NCI-H1436 treated with DMSO at 0.1 percent for 48 hours (cell line): ENCODE data around the gene ABHD17B.
"Not testable (repeated sequence)": the region's sequence is repeated elsewhere in the genome, so short reads cannot be mapped to it uniquely, and the experiment has no call there.

Experiments used
- DNase-seq: peaks from one replicate; lab custom pipeline; 2025; lab: John Stamatoyannopoulos, UW

Gene ABHD17B

DNA sequence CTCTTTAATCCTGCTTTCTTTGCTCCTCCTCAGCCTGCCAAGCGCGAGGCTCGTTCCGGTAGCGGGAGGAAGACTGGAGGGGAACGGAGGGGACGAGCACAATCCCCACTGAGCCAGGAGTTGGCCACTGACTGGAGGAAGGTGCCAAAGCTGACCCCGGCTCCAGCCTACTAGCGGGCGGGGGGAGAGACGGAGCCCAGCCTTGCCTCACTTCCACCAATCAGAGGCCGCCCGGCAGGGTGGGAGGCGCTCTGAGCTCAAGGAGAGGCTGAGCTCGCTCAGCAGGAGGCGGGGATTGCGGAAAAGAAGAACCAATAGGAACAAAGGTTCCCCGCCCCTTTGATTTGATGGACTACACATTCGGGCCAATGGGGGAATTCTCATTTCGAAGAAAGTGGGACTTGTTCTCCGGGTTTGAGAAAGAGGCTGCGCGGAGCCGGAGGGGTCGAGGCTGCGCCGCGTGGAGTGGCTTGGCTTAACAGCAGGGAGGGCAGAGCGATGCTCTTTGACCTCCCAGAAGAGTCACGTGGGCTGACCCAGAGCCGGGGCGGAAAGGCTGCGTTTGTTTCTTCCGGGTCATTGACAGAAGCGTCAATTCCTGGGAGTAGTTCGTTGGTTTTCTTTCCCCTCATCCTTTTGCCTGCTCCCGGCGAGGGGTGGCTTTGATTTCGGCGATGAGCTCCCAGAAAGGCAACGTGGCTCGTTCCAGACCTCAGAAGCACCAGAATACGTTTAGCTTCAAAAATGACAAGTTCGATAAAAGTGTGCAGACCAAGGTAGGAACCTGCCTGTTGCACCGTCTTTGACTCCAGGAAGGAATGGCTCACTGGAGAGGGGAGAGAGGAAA is at the start of gene ABHD17B, which contains the start of gene C9orf85:
Gene ABHD17B (minus strand): TSS at position 133 of the 847 bp plus-strand sequence. CDS start 36,113 bp downstream, outside the sequence.
Gene C9orf85 (plus strand): TSS at position 579 of the 847 bp plus-strand sequence. CDS start 96 bp downstream, at position 675.
- DNase-seq = peak; percentile 95

DNA sequence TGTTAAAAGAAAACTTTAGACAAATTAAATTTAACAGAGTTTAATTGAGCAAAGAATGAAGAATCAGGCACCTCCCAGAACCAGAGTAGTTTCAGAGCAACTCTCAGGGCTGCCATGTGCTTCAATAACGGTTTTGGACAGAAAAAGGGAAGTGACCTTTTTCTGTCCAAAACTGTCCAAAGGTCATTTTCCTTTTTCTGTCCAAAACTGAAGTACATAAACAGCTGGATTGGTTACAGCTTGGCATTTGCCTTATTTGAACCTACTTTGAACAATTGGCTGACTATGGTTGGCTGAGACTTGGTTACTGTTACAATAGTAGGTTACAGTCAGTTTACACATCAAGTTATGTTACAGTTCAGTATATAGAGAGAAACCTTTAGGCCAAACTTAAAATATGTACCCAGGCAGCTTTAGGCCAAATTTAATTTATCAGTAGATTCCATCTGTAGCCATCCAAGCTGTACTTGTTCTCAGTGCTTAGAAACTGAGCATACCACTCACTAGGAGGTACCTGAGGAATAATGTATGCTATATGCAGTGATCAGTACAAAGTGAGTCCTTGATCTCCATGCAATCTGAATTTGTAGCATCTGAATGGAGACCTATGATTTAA is 44.4 kb upstream of the ABHD17B start:
- no peak for DNase-seq

GRCh38 chr9:71954652-71955051 is 43.7 kb upstream of the ABHD17B start:
- DNase-seq = not testable (repeated sequence)

DNA sequence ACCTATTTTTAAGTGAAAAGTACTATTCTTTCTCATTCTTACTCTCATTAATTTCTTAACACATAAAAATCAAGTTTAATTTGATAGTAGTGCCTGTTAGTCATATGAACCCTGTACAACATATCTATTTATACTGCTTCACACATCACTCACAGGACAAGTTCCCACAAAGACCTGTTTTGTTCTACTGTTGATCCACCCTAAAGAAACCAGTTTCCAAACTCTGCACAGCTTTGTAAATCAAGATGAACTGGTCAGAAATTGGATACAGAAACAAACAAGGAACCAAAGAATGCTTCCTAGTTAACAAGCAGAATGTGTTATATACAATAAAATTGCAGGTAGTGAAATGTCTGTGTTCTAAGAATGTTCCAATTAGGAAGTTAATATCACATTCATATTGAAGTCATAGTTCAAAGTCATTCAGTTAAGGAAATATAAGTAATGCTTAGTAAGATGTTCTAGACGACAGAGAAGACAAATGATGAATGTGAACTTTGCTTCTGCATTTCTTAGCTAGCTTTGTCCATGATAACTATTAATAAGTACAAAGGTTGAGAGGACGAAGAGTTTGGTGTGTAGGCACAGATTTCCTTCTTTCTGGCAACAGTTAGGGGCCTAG is 33.9 kb upstream of the ABHD17B start:
- DNase-seq = no peak

DNA sequence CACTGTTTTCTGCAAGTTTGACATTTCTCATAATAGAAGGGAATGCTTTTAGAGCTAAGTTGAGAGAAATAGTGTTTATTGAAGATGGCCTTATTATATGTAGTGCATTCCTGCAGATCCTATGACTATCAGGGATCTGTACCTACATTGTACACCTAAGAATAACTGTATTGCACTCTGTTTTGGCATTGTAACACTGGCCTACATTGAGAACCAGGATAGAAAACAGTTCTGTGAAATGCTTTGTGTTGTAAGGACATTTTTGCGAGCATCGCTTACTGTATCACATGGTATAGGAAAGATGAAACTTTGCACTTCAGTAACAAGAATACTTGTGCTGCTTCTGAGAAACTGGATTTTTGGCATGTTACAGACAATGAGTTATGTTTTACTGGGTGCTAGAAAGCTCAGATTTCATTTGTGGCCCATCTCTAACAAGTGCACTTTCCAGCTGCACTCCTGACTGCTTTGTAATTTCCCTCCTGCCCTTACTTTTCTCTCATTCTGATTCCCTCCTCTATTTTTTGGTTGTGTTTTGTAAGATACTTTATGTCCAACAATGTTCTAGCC is 31.1 kb upstream of the ABHD17B start:
- no peak for DNase-seq

GRCh38 chr9:71941060-71941568 is 30.1 kb upstream of the ABHD17B start:
- no peak for DNase-seq

DNA sequence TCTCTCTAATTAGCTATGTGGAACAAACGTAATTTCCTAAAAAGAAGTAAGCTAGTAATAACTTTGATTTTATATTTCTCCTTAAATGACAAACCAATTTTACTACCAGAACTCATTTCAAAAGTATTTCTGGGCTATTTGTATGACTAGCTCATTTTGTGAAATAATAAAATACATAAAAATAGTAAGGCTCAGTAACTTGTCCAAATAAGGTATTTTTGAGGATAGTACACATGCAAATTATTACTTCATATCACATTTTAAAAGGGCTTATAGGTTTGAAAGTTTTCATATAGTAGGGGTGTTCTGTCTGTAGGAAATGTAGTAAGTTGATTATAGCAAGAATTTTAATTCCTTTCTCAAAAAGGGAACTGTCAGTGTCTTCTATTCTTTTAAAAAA is 26.9 kb upstream of the ABHD17B start:
- no peak for DNase-seq

- DNase-seq = no peak
These were observed 26.2 kb upstream of the ABHD17B start for GRCh38 chr9:71937070-71937625.

- DNase-seq = no peak
These were observed 25.1 kb upstream of the ABHD17B start for GRCh38 chr9:71936066-71936465.

GRCh38 chr9:71931166-71931565 is 20.2 kb upstream of the ABHD17B start:
- DNase-seq = no peak

GRCh38 chr9:71929791-71930440 is 18.9 kb upstream of the ABHD17B start:
- no peak for DNase-seq

- DNase-seq = no peak
These were observed 18.2 kb upstream of the ABHD17B start for GRCh38 chr9:71929223-71929622.

DNA sequence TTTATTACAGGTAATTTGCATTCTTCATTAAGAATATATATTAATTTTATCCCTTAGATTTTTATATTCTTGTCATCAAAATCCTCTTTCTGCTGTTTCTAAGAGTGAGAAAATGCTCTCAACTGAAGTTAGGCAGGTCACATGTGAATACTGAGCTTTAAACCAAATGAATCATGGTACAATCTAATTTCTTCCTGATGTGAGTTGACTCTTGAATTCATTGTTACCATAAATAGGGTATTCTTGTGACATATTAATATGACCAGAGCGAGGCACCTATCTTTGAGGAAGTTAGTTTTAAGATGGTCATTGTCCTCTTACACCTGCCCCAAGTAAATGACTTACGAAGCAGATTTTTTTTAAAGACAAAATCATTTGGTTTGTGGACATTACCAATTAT is 17.8 kb upstream of the ABHD17B start:
- no peak for DNase-seq

DNA sequence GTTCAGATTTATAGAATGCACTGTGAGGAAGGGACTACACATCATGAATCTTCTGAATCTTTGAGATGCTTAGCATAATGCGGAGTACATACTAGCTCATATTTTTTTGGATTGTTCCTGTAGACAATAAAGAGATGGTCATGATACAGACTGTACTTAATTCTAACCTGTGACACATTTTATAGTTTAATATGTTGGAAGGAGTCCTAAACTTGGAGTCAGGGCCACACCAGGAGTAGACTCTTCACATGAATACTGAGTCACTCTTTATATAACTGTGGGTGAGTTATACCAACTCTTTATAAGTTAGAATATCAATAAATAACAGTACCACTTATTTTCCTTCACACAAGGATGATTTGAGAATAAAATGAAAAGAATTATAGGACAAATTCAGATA is 17.4 kb upstream of the ABHD17B start:
- DNase-seq = no peak

DNA sequence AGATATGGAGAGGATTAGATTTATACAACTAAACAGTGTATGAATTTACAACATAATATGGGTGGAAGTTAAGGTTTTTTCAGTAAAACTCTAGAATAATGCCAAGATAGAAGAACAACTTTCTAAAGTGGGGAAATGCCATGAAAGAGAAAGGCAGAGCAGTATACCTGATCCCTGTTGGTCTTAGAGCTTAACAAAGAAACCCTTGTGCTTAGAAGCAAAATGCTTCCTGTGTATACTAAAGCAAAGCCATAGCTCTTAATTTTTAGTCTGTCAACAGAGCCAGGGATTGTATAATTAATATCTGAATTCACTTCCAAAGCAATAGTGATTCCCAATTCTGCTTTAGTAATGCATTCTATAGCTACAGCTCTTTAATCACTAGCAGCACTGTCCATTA is 14.8 kb upstream of the ABHD17B start:
- DNase-seq = no peak

DNA sequence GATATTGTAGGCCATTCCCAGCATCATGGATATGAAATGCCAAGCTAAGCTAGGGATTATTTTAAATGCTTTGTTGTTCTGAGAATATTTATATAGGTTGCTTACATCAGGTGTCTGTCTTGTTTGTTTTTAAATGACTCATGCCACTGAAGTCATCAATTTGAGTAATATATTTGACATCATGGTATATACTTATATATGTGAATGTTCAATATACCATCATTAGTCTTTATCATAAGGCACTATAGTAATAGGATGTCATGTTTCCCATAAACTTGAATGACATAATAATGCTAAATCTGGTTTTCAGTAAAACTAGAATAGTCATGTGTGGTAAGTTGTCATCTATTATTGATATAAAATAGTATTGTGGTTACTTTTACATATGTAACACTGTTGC is 13.6 kb upstream of the ABHD17B start:
- no peak for DNase-seq

- DNase-seq = no peak
These were observed 10.3 kb upstream of the ABHD17B start for GRCh38 chr9:71921190-71921814.

DNA sequence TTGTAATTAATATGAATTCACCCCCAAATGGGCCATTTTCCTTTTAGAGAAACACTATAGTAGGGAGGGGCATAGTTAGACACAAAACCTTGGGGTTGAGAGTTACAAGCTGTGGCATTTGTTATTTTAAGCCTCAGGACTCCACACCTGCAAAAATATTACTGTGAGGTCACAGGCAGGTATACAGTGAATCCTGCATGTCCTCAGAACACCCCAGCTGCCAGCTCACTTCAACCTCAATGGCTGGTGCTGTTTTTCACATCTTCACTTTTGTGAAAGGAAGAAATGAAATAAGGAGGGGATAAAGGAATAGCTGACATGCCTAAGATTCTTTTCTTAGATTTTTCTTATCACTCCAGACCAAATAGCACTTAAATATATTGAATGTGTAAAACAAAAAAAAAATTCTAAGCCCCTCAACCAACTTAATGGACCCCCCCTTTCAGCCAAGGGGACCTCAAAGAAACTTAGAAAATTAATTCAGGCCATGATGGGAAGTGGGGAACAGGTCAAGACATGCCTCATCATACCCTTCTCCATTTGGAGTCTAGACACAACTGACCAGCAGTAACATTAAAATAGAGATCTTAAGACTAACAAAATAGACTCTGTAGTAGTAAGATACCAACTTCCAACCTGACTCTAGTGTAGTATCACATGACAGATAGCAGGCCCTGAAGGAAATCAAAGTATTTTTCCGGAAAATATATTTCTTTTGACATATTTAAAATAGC is 9.6 kb upstream of the ABHD17B start:
- no peak for DNase-seq

DNA sequence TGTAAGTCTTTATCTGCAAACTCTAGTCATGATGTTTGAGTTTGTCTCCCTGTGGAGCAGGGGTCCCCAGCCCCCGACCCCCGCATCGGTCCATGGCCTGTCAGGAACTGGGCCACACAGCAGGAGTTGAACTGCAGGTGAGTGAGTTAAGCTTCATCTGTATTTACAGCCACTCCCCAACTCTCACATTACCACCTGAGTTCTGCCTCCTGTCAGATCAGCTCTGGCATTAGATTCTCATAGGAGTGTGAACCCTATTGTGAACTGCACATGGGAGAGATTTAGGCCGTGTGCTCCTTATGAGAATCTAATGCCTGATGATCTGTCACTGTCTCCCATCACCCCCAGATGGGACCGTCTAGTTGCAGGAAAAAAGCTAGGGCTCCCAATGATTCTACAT is 7.4 kb upstream of the ABHD17B start:
- no peak for DNase-seq

DNA sequence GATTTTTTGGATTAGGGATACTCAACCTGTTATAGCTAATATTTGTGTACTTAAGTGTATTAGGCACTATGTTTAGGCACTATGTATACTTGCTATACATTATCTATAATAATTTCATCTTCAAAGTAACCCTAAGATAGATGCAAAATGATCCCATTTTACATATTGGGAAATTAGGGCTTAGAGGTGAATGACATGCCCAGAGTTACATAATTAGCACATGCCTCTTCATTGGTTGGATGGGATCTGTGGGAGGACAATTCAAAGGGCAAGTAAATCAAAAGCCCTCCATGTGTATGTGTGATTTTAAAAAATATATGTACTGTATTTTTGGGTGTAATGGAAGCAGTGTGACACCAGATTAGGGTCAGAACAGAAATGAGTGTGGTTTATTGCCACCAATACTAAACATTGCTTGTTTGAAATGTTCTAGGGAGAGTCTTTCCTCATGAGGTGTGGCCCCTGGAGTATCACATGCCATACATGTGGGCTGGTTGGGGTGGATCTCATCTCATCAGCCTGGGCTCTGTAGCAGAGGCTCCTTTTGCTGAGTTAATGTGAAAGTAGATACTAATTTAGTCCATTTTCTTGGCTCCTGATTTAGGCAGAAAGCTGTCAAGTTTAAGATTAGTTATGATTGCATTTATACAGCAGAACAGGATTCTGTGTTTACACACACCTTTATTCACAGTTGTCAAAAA is 6.0 kb upstream of the ABHD17B start:
- no peak for DNase-seq
